Naive thymus-derived CD8-positive, alpha-beta T cell (primary cell): ENCODE measurements around the gene CACNA2D2. TPM values are rescaled to one million over a fixed set of nuclear protein-coding genes. Genes with fewer than 3 reads are reported as not detected.
A peak's percentile ranks its signal among the peaks of the same experiment; 100 is the strongest.

Source experiments
- ATAC-seq, 2 donors: fragments of 150-1000 bp; cut with Tn5 transposase in 1 of 2; sonication (Bioruptor Pico), chemical (Tn5 transposase) in 1 of 2; 1 replicate in 1 of 2; 2 replicates in 1 of 2; pipeline ENCODE4 v1.10.0; 2021; ENCODE audit warnings: mild to moderate bottlenecking in 2 of 2, moderate library complexity in 2 of 2
- POLR2A ChIA-PET: fragments of 350-600 bp; sonication (Branson Sonifier 250); formaldehyde crosslinking; loops from one replicate; lab custom pipeline; 2021; ENCODE audit warnings: antibody characterized with exemption; lab: Charles Lee
- DNase-seq, 10 donors: peaks; one replicate each; pipeline versions ENCODE4 v3.0.0 to v3.0.0-alpha.2; 2020 to 2022
- H3K27ac Mint-ChIP-seq, 10 donors: one replicate each; pipeline ENCODE4 v1.8.0; 2020 to 2022; ENCODE audit warnings: mild to moderate bottlenecking in 10 of 10, mixed read lengths in 10 of 10, moderate library complexity in 4 of 10, inconsistent platforms in 1 of 10
- H3K27me3 Mint-ChIP-seq, 5 donors: one replicate each; pipeline ENCODE4 v1.8.0; 2021 to 2022; ENCODE audit warnings: mixed read lengths in 5 of 5
- H3K36me3 Mint-ChIP-seq, 3 donors: one replicate each; pipeline ENCODE4 v1.8.0; 2020 to 2022; ENCODE audit warnings: mixed read lengths in 3 of 3, mild to moderate bottlenecking in 2 of 3, inconsistent platforms in 1 of 3
- H3K4me1 Mint-ChIP-seq, 4 donors: one replicate each; pipeline ENCODE4 v1.8.0; 2021 to 2022; ENCODE audit warnings: mixed read lengths in 4 of 4
- H3K4me3 Mint-ChIP-seq, 10 donors: one replicate each; pipeline ENCODE4 v1.8.0; 2020 to 2022; ENCODE audit warnings: mild to moderate bottlenecking in 10 of 10, mixed read lengths in 10 of 10, moderate library complexity in 6 of 10, inconsistent platforms in 1 of 10
- H3K9me3 Mint-ChIP-seq, 9 donors: one replicate each; pipeline ENCODE4 v1.8.0; 2020 to 2022; ENCODE audit warnings: mixed read lengths in 9 of 9, mild to moderate bottlenecking in 3 of 9, inconsistent platforms in 1 of 9, moderate library complexity in 1 of 9
- polyA plus RNA-seq, 3 donors: library from polyadenylated mRNA; unstranded; fragments of 300-500 nt; fragmentation: Illumina TruSeq; gene quantifications; one replicate each; pipeline ENCODE4 v1.2.3, GENCODE V29; 2021
- total RNA-seq, 8 experiments: library from RNA in 2 of 8; stranded (reverse) in 2 of 8; gene quantifications; one replicate each; pipeline ENCODE4 v1.2.3 and lab custom pipeline; 2021 to 2026

CACNA2D2 gene
- total and polyA plus RNA-seq, 5 experiments from 2014 or later, result 0.40 to 4.9 (median 1.5) TPM

GRCh38 chr3:50390508-50391224, 112.8 kb downstream of the CACNA2D2 start:
- no peak overlapping the region for H3K27ac Mint-ChIP-seq

GRCh38 chr3:50389414-50389767, 114.0 kb downstream of the CACNA2D2 start:
- Mint-ChIP-seq H3K36me3 (no peaks in the 10 kb centered on the region), H3K4me1 (peaks cover 0 to 2% (median 0%) of the 10 kb centered on the region in 4 donors), H3K9me3 (no peaks in the 10 kb centered on the region), H3K4me3 (no peak overlapping the region), H3K27me3 (no peaks in the 10 kb centered on the region), H3K27ac (peak overlapping the region in 1 of 10 donors; percentile 77)
- POLR2A ChIA-PET, result interaction anchor here (0.6 kb wide), 1 partner anchor 24 kb away, joined by 3 read pairs; no protein-coding TSS in a partner anchor
- ATAC-seq (no peak), DNase-seq (no peak)

More at GRCh38 chr3:50390508-50391224, 112.8 kb downstream of the CACNA2D2 start:
- Mint-ChIP-seq H3K36me3 (no peaks in the 10 kb centered on the region), H3K27me3 (no peaks in the 10 kb centered on the region), H3K4me1 (peaks cover 0 to 2% (median 0%) of the 10 kb centered on the region in 4 donors), H3K4me3 (no peak overlapping the region), H3K9me3 (no peaks in the 10 kb centered on the region)
- DNase-seq, result no peak
- POLR2A ChIA-PET, result no interaction called here
- no peak for ATAC-seq

GRCh38 chr3:50388720-50389413, 114.6 kb downstream of the CACNA2D2 start:
- H3K4me1 Mint-ChIP-seq, result peaks cover 0 to 4% (median 0%) of the 10 kb centered on the region in 4 donors
- no peaks in the 10 kb centered on the region for H3K27me3 Mint-ChIP-seq
- H3K27ac Mint-ChIP-seq, result no peak overlapping the region
- DNase-seq, result no peak
- no peak overlapping the region for H3K4me3 Mint-ChIP-seq
- no peaks in the 10 kb centered on the region for H3K9me3 Mint-ChIP-seq
- POLR2A ChIA-PET, result interaction anchor here (0.6 kb wide), 1 partner anchor 23 kb away, joined by 3 read pairs; no protein-coding TSS in a partner anchor
- no peaks in the 10 kb centered on the region for H3K36me3 Mint-ChIP-seq
- ATAC-seq, result no peak

GRCh38 chr3:50388016-50388719, 115.3 kb downstream of the CACNA2D2 start:
- DNase-seq, result no peak
- Mint-ChIP-seq H3K9me3 (no peaks in the 10 kb centered on the region), H3K4me1 (peaks cover 0 to 4% (median 0%) of the 10 kb centered on the region in 4 donors), H3K27ac (no peak overlapping the region), H3K4me3 (no peak overlapping the region), H3K36me3 (no peaks in the 10 kb centered on the region), H3K27me3 (no peaks in the 10 kb centered on the region)
- ATAC-seq, result no peak
- POLR2A ChIA-PET, result no interaction called here

GRCh38 chr3:50385754-50386153, 117.7 kb downstream of the CACNA2D2 start:
- Mint-ChIP-seq H3K4me3 (no peak overlapping the region), H3K27me3 (no peaks in the 10 kb centered on the region), H3K27ac (no peak overlapping the region), H3K4me1 (peaks cover 0 to 3% (median 0%) of the 10 kb centered on the region in 4 donors), H3K9me3 (no peaks in the 10 kb centered on the region), H3K36me3 (no peaks in the 10 kb centered on the region)
- POLR2A ChIA-PET, result no interaction called here
- ATAC-seq (no peak), DNase-seq (no peak)

GRCh38 chr3:50383750-50384149, 119.7 kb downstream of the CACNA2D2 start:
- Mint-ChIP-seq H3K4me3 (no peak overlapping the region), H3K4me1 (peaks cover 0 to 5% (median 0%) of the 10 kb centered on the region in 4 donors), H3K36me3 (no peaks in the 10 kb centered on the region), H3K27ac (no peak overlapping the region), H3K27me3 (no peaks in the 10 kb centered on the region), H3K9me3 (no peaks in the 10 kb centered on the region)
- POLR2A ChIA-PET, result no interaction called here
- DNase-seq, result no peak
- ATAC-seq, result no peak

GRCh38 chr3:50382722-50383121, 120.7 kb downstream of the CACNA2D2 start:
- Mint-ChIP-seq H3K4me3 (no peak overlapping the region), H3K4me1 (peaks cover 0 to 5% (median 0%) of the 10 kb centered on the region in 4 donors), H3K27me3 (no peaks in the 10 kb centered on the region), H3K27ac (no peak overlapping the region), H3K9me3 (no peaks in the 10 kb centered on the region), H3K36me3 (no peaks in the 10 kb centered on the region)
- DNase-seq (no peak), ATAC-seq (no peak)
- POLR2A ChIA-PET, result no interaction called here

- H3K4me3 Mint-ChIP-seq, result no peak overlapping the region
- H3K36me3 Mint-ChIP-seq, result no peaks in the 10 kb centered on the region
- no peaks in the 10 kb centered on the region for H3K27me3 Mint-ChIP-seq
- H3K4me1 Mint-ChIP-seq, result peaks cover 0 to 5% (median 0%) of the 10 kb centered on the region in 4 donors
- H3K27ac Mint-ChIP-seq, result peak overlapping the region in 1 of 10 donors; percentile 43
- no peaks in the 10 kb centered on the region for H3K9me3 Mint-ChIP-seq
- POLR2A ChIA-PET, result no interaction called here
- no peak for DNase-seq
- no peak for ATAC-seq
Measured at GRCh38 chr3:50381383-50381782, 122.1 kb downstream of the CACNA2D2 start.

GRCh38 chr3:50380405-50381085, 122.9 kb downstream of the CACNA2D2 start:
- POLR2A ChIA-PET, result no interaction called here
- Mint-ChIP-seq H3K36me3 (no peaks in the 10 kb centered on the region), H3K27me3 (no peaks in the 10 kb centered on the region), H3K9me3 (no peaks in the 10 kb centered on the region), H3K4me1 (peaks cover 0 to 5% (median 0%) of the 10 kb centered on the region in 4 donors), H3K27ac (no peak overlapping the region), H3K4me3 (no peak overlapping the region)
- no peak for DNase-seq
- no peak for ATAC-seq

GRCh38 chr3:50378757-50379156, 124.7 kb downstream of the CACNA2D2 start:
- H3K4me1 Mint-ChIP-seq, result peaks cover 0 to 3% (median 1%) of the 10 kb centered on the region in 4 donors

GRCh38 chr3:50378024-50378423, 125.4 kb downstream of the CACNA2D2 start:
- no peaks in the 10 kb centered on the region for H3K36me3 Mint-ChIP-seq
- no peak for DNase-seq
- POLR2A ChIA-PET, result no interaction called here
- no peaks in the 10 kb centered on the region for H3K9me3 Mint-ChIP-seq
- H3K27ac Mint-ChIP-seq, result no peak overlapping the region
- no peak overlapping the region for H3K4me3 Mint-ChIP-seq
- ATAC-seq, result no peak
- peaks cover 3 to 9% (median 4%) of the 10 kb centered on the region in 4 donors for H3K4me1 Mint-ChIP-seq
- no peaks in the 10 kb centered on the region for H3K27me3 Mint-ChIP-seq

More at GRCh38 chr3:50378757-50379156, 124.7 kb downstream of the CACNA2D2 start:
- H3K4me3 Mint-ChIP-seq, result no peak overlapping the region
- ATAC-seq (no peak), DNase-seq (no peak)
- no peaks in the 10 kb centered on the region for H3K9me3 Mint-ChIP-seq
- H3K27me3 Mint-ChIP-seq, result no peaks in the 10 kb centered on the region
- no peaks in the 10 kb centered on the region for H3K36me3 Mint-ChIP-seq
- H3K27ac Mint-ChIP-seq, result no peak overlapping the region
- POLR2A ChIA-PET, result no interaction called here

- no peak for DNase-seq
- Mint-ChIP-seq H3K4me3 (no peak overlapping the region), H3K4me1 (peaks cover 12 to 34% (median 15%) of the 10 kb centered on the region in 4 donors), H3K27me3 (no peaks in the 10 kb centered on the region), H3K9me3 (no peaks in the 10 kb centered on the region), H3K36me3 (no peaks in the 10 kb centered on the region), H3K27ac (peak overlapping the region in 2 of 10 donors; percentile 21 to 87)
- POLR2A ChIA-PET, result no interaction called here
- no peak for ATAC-seq
Measured at GRCh38 chr3:50375258-50375931, 128.0 kb downstream of the CACNA2D2 start.
